GM21717 (cell line): ENCODE measurements around the gene KPNA6.

Source experiments
- ATAC-seq: cut with Tn5 transposase; IDR thresholded peaks from one replicate; pipeline ENCODE4 v1.9.1; 2021; ENCODE audit warnings: mild to moderate bottlenecking, moderate library complexity; ENCODE audit not compliant: unreplicated experiment

Gene KPNA6

GRCh38 chr1:32215629-32216480 is 108.0 kb downstream of the KPNA6 start:
- ATAC-seq: no peak

GRCh38 chr1:32216566-32216965 is 108.7 kb downstream of the KPNA6 start:
- no peak for ATAC-seq

- ATAC-seq: no peak
These were observed 111.2 kb downstream of the KPNA6 start for GRCh38 chr1:32219022-32219421.

- no peak for ATAC-seq
These were observed 113.1 kb downstream of the KPNA6 start for GRCh38 chr1:32220746-32221580.

- ATAC-seq: peak; percentile 7
These were observed 113.7 kb downstream of the KPNA6 start for GRCh38 chr1:32221581-32221979.

GRCh38 chr1:32221980-32222755 is 114.3 kb downstream of the KPNA6 start, which contains the start of the genes EIF3I and TMEM234:
TSS of gene EIF3I (plus strand) at chr1:32222407. CDS start at chr1:32222442, 35 bp downstream.
TSS of gene TMEM234 (minus strand) at chr1:32222353. CDS start at chr1:32222322, 31 bp downstream.
- peak; percentile 92 for ATAC-seq

GRCh38 chr1:32223683-32224082 is 115.8 kb downstream of the KPNA6 start:
- ATAC-seq: no peak

GRCh38 chr1:32224285-32224684 is 116.4 kb downstream of the KPNA6 start:
- ATAC-seq: no peak
